ENCODE results near the gene NTF4. TPM values are rescaled to one million over a fixed set of nuclear protein-coding genes. Genes with fewer than 3 reads are reported as not detected.

The NTF4 gene
- not detected for total RNA-seq

- H3K36me3 ChIP-seq (ENCODE audit: control insufficient read depth in 3 of 3, insufficient read depth in 3 of 3, low read length in 3 of 3): peaks cover 0 to 3% (median under 1%) of the 10 kb centered on the region in 3 donors
- H3K4me1 ChIP-seq (ENCODE audit: control insufficient read depth in 3 of 3, insufficient read depth in 3 of 3, low read length in 3 of 3): peaks cover 35 to 43% (median 39%) of the 10 kb centered on the region in 3 donors
- H3K9ac ChIP-seq (ENCODE audit: low read depth in 1 of 3, low read length in 3 of 3): peak within 1 kb of the TSS; percentile 83 to 87 (median 86)
- H3K4me3 ChIP-seq (ENCODE audit: low read length in 3 of 3): peak within 1 kb of the TSS; percentile 60 to 70 (median 61)
- H3K27ac ChIP-seq (ENCODE audit: low read depth, low read length): peak within 1 kb of the TSS; percentile 97
- peaks cover 0 to 11% (median 3%) of the 10 kb centered on the region in 3 donors for H3K27me3 ChIP-seq (ENCODE audit: control insufficient read depth in 3 of 3, insufficient read depth in 3 of 3, low read length in 3 of 3)
- no peaks in the 10 kb centered on the region for H3K9me3 ChIP-seq (ENCODE audit: control insufficient read depth in 3 of 3, low read length in 3 of 3)
These were observed at the start of gene NTF4 for GRCh38 chr19:49064768-49065611. NTF4 (minus strand) TSS chr19:49064818; CDS start chr19:49061997, 2,821 bp downstream.

- peak within 1 kb of the TSS; percentile 6 for H3K27ac ChIP-seq (ENCODE audit: low read depth, low read length)
- H3K27me3 ChIP-seq (ENCODE audit: control insufficient read depth in 3 of 3, insufficient read depth in 3 of 3, low read length in 3 of 3): no peaks in the 10 kb centered on the region
- no peaks in the 10 kb centered on the region for H3K9me3 ChIP-seq (ENCODE audit: control insufficient read depth in 3 of 3, low read length in 3 of 3)
- H3K4me1 ChIP-seq (ENCODE audit: control insufficient read depth in 3 of 3, insufficient read depth in 3 of 3, low read length in 3 of 3): peaks cover 38 to 59% (median 38%) of the 10 kb centered on the region in 3 donors
- H3K4me3 ChIP-seq (ENCODE audit: low read length in 3 of 3): peak within 1 kb of the TSS; percentile 68 to 86 (median 79)
- peaks cover 3 to 11% (median 7%) of the 10 kb centered on the region in 3 donors for H3K36me3 ChIP-seq (ENCODE audit: control insufficient read depth in 3 of 3, insufficient read depth in 3 of 3, low read length in 3 of 3)
- H3K9ac ChIP-seq (ENCODE audit: low read depth in 1 of 3, low read length in 3 of 3): peak within 1 kb of the TSS; percentile 68 to 87 (median 78)
These were observed 49.4 kb upstream of the NTF4 start, which contains the start of gene LIN7B for GRCh38 chr19:49113762-49114629. LIN7B (plus strand) TSS chr19:49114370; CDS start chr19:49114405, 35 bp downstream.

GRCh38 chr19:49111218-49111998, 46.8 kb upstream of the NTF4 start:
- Histone ChIP-seq H3K4me1 (ENCODE audit: control insufficient read depth in 3 of 3, insufficient read depth in 3 of 3, low read length in 3 of 3) (peaks cover 27 to 50% (median 30%) of the 10 kb centered on the region in 3 donors), H3K36me3 (ENCODE audit: control insufficient read depth in 3 of 3, insufficient read depth in 3 of 3, low read length in 3 of 3) (peaks cover 20 to 29% (median 28%) of the 10 kb centered on the region in 3 donors), H3K9me3 (ENCODE audit: control insufficient read depth in 3 of 3, low read length in 3 of 3) (no peaks in the 10 kb centered on the region), H3K27ac (ENCODE audit: low read depth, low read length) (peak overlapping the region; percentile 25), H3K4me3 (ENCODE audit: low read length in 3 of 3) (no peak overlapping the region), H3K27me3 (ENCODE audit: control insufficient read depth in 3 of 3, insufficient read depth in 3 of 3, low read length in 3 of 3) (no peaks in the 10 kb centered on the region), H3K9ac (ENCODE audit: low read depth in 1 of 3, low read length in 3 of 3) (no peak overlapping the region)

GRCh38 chr19:49110567-49110966, 45.9 kb upstream of the NTF4 start:
- Histone ChIP-seq H3K36me3 (ENCODE audit: control insufficient read depth in 3 of 3, insufficient read depth in 3 of 3, low read length in 3 of 3) (peaks cover 22 to 34% (median 32%) of the 10 kb centered on the region in 3 donors), H3K9ac (ENCODE audit: low read depth in 1 of 3, low read length in 3 of 3) (no peak overlapping the region), H3K4me1 (ENCODE audit: control insufficient read depth in 3 of 3, insufficient read depth in 3 of 3, low read length in 3 of 3) (peaks cover 30 to 48% (median 32%) of the 10 kb centered on the region in 3 donors), H3K4me3 (ENCODE audit: low read length in 3 of 3) (no peak overlapping the region), H3K9me3 (ENCODE audit: control insufficient read depth in 3 of 3, low read length in 3 of 3) (no peaks in the 10 kb centered on the region), H3K27ac (ENCODE audit: low read depth, low read length) (peak overlapping the region; percentile 25), H3K27me3 (ENCODE audit: control insufficient read depth in 3 of 3, insufficient read depth in 3 of 3, low read length in 3 of 3) (no peaks in the 10 kb centered on the region)

- no peaks in the 10 kb centered on the region for H3K9me3 ChIP-seq (ENCODE audit: control insufficient read depth in 3 of 3, low read length in 3 of 3)
- no peaks in the 10 kb centered on the region for H3K27me3 ChIP-seq (ENCODE audit: control insufficient read depth in 3 of 3, insufficient read depth in 3 of 3, low read length in 3 of 3)
- peak overlapping the region; percentile 25 for H3K27ac ChIP-seq (ENCODE audit: low read depth, low read length)
- H3K4me3 ChIP-seq (ENCODE audit: low read length in 3 of 3): no peak overlapping the region
- peaks cover 24 to 41% (median 27%) of the 10 kb centered on the region in 3 donors for H3K4me1 ChIP-seq (ENCODE audit: control insufficient read depth in 3 of 3, insufficient read depth in 3 of 3, low read length in 3 of 3)
- H3K36me3 ChIP-seq (ENCODE audit: control insufficient read depth in 3 of 3, insufficient read depth in 3 of 3, low read length in 3 of 3): peaks cover 26 to 39% (median 37%) of the 10 kb centered on the region in 3 donors
- H3K9ac ChIP-seq (ENCODE audit: low read depth in 1 of 3, low read length in 3 of 3): peak overlapping the region in 1 of 3 donors; percentile 20
These were observed 45.1 kb upstream of the NTF4 start for GRCh38 chr19:49109569-49110233.

- Histone ChIP-seq H3K36me3 (ENCODE audit: control insufficient read depth in 3 of 3, insufficient read depth in 3 of 3, low read length in 3 of 3) (peaks cover 33 to 45% (median 43%) of the 10 kb centered on the region in 3 donors), H3K27ac (ENCODE audit: low read depth, low read length) (no peak overlapping the region), H3K9me3 (ENCODE audit: control insufficient read depth in 3 of 3, low read length in 3 of 3) (no peaks in the 10 kb centered on the region), H3K27me3 (ENCODE audit: control insufficient read depth in 3 of 3, insufficient read depth in 3 of 3, low read length in 3 of 3) (no peaks in the 10 kb centered on the region), H3K4me1 (ENCODE audit: control insufficient read depth in 3 of 3, insufficient read depth in 3 of 3, low read length in 3 of 3) (peaks cover 23 to 38% (median 27%) of the 10 kb centered on the region in 3 donors), H3K9ac (ENCODE audit: low read depth in 1 of 3, low read length in 3 of 3) (no peak overlapping the region), H3K4me3 (ENCODE audit: low read length in 3 of 3) (no peak overlapping the region)
These were observed 44.4 kb upstream of the NTF4 start for GRCh38 chr19:49109051-49109450.

- no peak overlapping the region for H3K9ac ChIP-seq (ENCODE audit: low read depth in 1 of 3, low read length in 3 of 3)
- peaks cover 18 to 33% (median 22%) of the 10 kb centered on the region in 3 donors for H3K4me1 ChIP-seq (ENCODE audit: control insufficient read depth in 3 of 3, insufficient read depth in 3 of 3, low read length in 3 of 3)
- no peaks in the 10 kb centered on the region for H3K9me3 ChIP-seq (ENCODE audit: control insufficient read depth in 3 of 3, low read length in 3 of 3)
- no peaks in the 10 kb centered on the region for H3K27me3 ChIP-seq (ENCODE audit: control insufficient read depth in 3 of 3, insufficient read depth in 3 of 3, low read length in 3 of 3)
- no peak overlapping the region for H3K4me3 ChIP-seq (ENCODE audit: low read length in 3 of 3)
- H3K36me3 ChIP-seq (ENCODE audit: control insufficient read depth in 3 of 3, insufficient read depth in 3 of 3, low read length in 3 of 3): peaks cover 39 to 50% (median 48%) of the 10 kb centered on the region in 3 donors
- no peak overlapping the region for H3K27ac ChIP-seq (ENCODE audit: low read depth, low read length)
These were observed 43.2 kb upstream of the NTF4 start for GRCh38 chr19:49107625-49108459.

GRCh38 chr19:49106648-49107135, 42.1 kb upstream of the NTF4 start:
- Histone ChIP-seq H3K9me3 (ENCODE audit: control insufficient read depth in 3 of 3, low read length in 3 of 3) (no peaks in the 10 kb centered on the region), H3K4me3 (ENCODE audit: low read length in 3 of 3) (no peak overlapping the region), H3K27ac (ENCODE audit: low read depth, low read length) (peak overlapping the region; percentile 22), H3K4me1 (ENCODE audit: control insufficient read depth in 3 of 3, insufficient read depth in 3 of 3, low read length in 3 of 3) (peaks cover 18 to 33% (median 22%) of the 10 kb centered on the region in 3 donors), H3K9ac (ENCODE audit: low read depth in 1 of 3, low read length in 3 of 3) (peak overlapping the region in 1 of 3 donors; percentile 25), H3K27me3 (ENCODE audit: control insufficient read depth in 3 of 3, insufficient read depth in 3 of 3, low read length in 3 of 3) (no peaks in the 10 kb centered on the region), H3K36me3 (ENCODE audit: control insufficient read depth in 3 of 3, insufficient read depth in 3 of 3, low read length in 3 of 3) (peaks cover 48 to 57% (median 57%) of the 10 kb centered on the region in 3 donors)
